Medulla oblongata (tissue), 1 donor: ENCODE data around the gene ACTG1.
"Not testable (repeated sequence)": the region's sequence is repeated elsewhere in the genome, so short reads cannot be mapped to it uniquely, and the experiment has no call there.

Experiments used
- DNase-seq: peaks from one replicate; pipeline ENCODE4 v3.0.0-alpha.2; 2015; ENCODE audit errors: extremely low spot score

The ACTG1 gene

DNA sequence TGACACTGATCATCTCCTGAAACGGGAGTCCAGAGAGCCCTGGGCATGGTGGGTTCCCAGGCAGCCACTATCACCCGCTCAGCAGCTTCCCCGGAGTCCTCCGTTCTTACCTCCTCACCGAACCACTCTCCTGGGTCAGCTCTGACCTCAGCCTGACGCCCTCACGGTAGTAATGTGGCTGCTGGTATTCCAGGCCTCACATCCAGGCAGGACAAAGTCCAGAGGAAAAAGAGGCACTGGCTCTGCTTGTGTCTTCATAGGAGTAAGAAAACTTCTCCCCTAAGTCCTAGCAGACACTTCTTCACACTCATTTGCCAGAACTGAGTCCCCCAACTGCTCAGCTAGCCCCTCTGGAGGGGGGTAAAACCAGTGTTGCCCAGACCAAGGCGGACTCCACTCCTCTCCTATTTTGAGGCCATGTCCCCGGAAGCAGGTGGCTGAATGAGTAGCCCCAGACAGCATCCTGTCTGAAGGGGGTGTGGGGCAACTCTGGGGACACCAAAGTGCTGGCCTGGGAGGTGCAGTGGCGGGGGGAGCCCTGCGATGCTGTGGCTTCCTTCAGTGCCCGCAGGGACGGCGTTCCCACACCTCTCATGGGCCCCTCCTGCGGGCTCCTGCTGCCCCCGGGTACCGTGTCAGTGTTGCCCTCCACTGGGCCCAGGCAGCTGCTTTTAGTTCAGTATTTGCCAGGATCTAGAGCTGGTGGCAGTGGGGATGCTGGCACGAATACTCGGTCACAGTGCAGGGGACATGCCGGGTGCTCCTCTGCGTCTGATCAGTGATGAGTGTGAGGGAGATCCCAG lies 20.9 kb upstream of the ACTG1 start:
- DNase-seq, result no peak

DNA sequence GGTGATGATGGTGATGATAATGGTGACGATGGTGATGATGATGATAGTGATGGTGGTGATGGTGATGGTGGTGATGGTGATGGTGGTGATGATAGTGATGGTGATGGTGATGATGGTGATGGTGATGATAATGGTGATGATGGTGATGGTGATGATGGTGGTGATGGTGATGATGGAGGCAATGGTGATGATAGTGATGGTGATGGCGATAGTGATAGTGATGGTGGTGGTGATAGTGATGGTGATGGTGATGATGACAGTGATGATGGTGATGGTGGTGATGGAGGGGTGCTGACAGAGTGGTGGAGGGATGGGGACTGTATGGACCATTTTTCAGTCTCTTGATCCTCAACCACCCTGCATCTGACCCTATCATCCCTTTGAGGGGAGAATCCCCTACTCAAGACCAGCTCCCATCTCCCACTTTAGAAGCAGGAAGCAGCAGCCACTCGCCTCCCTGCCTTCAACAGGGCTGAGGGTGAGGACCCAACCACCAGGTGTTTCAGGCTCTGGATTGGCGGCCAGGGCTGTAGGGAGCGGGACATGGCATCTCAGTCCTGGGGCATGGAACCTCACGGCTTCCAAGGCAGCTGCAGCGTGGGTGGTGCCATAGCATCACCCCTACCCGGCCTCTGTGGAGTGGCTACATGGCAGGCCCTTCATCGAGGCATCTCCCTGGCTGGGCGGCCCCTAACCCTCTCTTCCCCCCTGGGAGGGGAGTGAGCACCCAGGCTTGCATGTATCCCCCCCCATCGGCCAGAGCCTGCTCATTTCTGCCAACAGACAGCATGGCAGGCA lies 20.1 kb upstream of the ACTG1 start:
- no peak for DNase-seq

DNA sequence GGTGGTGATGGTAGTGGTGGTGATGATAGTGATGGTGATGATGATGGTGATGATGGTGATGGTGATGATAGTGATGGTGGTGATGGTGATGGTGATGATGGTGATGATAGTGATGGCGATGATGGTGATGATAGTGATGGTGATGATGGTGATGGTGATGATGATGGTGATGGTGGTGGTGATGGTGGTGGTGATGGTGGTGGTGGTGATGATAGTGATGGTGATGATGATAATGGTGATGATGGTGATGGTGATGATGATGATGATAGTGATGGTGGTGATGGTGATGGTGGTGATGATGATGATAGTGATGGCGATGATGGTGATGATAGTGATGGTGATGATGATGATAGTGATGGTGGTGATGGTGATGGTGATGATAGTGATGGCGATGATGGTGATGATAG lies 19.4 kb upstream of the ACTG1 start:
- not testable (repeated sequence) for DNase-seq

DNA sequence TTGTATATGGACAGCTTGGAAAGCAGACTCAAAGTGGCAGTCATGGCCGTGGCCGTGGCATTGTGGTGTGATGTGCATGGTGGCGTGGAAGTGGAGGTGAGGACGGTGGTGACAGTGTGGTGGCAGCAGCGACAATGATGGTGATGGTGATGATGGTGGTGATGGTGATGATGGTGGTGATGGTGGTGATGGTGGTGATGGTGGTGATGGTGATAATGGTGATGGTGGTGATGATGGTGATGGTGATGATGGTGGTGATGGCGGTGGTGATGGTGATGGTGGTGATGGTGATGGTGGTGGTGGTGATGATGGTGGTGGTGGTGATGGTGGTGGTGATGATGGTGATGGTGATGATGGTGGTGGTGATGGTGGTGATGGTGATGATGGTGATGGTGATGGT lies 18.4 kb upstream of the ACTG1 start:
- not testable (repeated sequence) for DNase-seq

DNA sequence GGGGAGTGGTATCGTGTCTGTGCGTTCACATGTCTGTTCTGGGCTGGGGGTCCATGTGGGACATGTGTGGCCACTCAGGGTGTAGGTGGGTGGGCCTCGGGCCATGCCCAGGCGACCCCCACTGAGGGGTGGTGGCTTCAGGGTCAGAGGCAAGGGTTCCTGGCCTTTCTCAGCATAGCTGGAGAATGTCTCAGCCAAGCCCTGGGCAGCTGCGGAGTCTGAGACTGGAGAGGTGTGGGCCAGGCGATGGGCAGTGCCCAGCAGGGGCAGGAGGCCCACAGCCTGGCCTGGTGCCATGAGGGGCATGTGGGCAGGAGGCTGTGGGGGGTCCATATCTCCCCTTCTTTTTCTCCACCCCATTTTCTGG lies 16.8 kb upstream of the ACTG1 start:
- no peak for DNase-seq

DNA sequence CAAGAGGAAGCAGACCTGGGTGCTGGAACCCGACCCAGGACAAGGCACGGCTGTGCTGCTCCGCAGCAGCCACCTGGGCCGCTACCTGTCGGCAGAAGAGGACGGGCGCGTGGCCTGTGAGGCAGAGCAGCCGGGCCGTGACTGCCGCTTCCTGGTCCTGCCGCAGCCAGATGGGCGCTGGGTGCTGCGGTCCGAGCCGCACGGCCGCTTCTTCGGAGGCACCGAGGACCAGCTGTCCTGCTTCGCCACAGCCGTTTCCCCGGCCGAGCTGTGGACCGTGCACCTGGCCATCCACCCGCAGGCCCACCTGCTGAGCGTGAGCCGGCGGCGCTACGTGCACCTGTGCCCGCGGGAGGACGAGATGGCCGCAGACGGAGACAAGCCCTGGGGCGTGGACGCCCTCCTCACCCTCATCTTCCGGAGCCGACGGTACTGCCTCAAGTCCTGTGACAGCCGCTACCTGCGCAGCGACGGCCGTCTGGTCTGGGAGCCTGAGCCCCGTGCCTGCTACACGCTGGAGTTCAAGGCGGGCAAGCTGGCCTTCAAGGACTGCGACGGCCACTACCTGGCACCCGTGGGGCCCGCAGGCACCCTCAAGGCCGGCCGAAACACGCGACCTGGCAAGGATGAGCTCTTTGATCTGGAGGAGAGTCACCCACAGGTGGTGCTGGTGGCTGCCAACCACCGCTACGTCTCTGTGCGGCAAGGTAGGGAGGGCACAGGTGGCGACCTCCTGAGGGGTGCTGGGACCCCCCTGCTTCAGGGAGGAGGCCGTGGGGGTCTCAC lies 16.2 kb upstream of the ACTG1 start:
- DNase-seq, result no peak

DNA sequence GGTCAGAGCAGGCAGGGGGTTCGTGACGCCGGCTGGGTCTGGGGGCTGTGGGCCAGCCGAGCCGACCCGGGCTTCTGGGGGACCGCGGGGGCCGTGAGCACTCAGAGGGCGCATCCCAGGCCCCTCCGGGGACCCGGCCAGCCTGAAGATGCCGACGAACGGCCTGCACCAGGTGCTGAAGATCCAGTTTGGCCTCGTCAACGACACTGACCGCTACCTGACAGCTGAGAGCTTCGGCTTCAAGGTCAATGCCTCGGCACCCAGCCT lies 15.7 kb upstream of the ACTG1 start:
- no peak for DNase-seq

DNA sequence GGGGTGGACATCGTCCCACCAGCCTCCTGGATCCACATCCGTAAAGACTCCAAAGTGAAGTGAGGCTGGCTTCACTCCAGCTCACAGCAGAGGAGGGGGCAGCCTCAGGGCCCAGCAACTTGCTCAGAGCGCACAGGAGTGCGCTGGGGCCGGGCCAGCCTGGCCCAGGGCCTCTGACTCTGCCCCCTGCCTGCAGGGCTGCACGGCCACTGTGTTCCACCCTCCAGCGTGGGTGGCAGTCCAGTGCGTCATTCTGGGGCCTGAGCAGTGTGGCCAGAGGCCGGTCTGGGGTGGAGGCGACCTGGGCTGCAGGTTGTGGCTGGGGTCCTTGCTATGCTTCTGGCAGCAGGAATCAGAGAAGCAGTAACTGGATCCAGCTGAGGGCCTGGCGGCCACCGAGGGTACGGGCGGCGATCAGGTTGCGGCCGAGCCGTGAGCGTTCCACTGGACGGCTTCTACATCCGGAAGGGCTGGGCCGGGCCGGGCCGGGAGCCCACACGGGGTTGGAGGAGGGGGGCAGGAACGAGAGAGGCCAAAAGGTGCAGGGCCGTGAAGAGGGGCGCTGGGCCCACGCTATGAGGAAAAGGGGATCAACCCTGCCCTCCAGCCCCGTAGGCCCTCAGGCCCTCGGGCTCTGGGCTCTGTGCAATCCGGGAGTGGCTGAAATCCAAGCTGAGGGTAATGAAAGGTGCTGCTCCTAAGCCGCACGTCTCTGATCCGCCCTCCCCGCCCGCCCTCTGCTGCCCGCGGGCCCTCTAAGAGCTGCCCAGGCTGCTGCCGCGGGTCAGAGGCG lies 15.2 kb upstream of the ACTG1 start, which contains the start of gene FSCN2:
Gene FSCN2 (plus strand): TSS at position 787 of the 793 bp plus-strand sequence. CDS start 155 bp downstream, outside the sequence.
- DNase-seq, result no peak

DNA sequence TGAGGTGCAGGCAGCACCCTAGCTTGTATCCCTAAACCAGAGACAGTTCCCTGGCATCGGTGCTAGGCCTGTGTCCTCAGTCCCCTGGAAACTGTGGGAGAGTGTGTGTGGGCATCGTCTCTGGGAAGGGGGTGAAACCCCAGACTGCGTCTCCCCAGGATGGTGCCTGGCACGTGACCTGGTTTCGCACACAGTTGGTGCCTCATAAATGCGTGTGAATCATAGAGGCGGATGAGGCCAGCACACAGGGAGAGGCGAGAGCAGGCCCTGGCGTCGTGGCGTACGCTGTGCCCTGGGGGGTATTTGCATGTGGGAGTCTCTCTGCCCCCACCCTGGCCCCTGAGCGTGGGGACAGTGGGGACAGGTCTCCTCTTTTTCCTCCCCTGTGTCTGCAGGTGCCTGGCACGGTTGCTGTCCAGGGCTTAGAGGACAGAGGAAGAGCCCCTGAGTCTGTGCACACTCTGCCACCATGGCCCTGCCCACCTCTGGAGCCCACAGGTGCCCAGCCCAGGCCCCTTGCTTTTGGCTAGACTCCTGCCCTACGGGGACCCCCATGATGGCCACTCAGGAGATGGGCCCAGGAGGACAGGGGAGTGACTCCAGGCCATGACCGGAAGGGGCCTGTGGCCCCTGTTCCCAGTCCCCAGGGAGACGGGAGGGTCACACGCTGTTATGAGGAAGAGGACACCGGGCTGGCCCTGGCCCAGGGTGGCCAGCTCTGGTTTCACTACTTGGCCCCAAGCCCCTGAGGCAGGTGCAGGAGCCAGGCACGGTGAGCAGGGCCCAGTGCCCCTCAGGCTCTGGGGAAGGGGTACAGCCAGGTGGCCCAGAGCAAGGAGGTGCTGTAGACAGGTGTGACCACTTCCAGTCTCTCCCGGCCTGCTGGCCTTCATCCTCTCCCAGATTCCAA lies 14.3 kb upstream of the ACTG1 start:
- no peak for DNase-seq

DNA sequence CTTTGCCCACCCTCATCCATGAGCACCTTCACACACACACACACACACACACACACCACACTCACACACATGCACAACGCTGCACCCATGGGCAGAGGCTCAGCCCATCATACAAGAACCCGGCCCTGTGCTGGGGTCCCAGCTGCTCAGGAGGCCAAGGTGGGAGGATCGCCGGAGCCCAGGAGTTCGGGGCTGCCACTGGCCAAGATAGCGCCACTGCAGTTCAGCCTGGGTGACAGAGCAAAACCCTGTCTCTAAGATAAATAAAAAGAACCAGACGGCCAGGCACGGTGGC lies 12.2 kb upstream of the ACTG1 start:
- DNase-seq, result no peak

DNA sequence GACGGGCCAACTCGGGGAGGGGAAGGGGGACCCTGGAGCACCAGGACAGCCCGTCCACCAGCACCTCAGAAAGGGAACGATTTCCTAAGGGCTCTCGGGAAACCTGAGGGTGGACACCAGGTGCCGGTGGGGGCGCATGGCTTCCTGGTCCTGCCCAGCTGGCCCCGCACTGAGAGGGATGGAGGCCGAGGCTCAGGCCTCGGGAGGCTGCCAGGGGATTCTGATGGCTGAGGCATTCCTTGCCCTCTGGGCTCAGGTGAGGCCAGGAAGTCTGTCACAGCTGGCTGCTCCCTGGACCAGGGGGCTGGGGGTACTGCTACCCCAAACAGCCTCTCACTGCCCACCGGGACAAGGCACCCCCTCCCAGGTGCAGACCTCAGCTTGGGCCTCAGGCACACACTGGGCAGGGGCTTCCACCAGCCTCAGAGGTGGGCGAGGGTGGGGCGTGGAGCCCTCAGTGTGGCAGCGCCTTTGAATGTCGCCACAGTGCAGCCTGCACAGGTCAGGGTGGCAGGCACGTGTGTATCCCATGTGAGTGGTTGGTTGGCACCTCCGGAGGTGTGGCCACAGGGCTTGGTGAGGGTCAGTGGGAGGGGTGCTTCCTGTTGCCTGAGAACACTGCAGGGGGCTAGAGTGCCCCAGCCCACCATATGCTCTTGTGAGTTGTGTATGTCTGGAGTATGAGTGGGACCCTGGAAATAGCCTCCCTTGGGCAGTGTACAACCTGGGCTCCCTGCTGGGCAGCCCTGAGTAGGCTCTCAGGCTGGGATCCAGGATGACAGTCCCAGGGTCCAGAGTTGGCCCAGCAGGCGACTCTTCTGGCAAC lies 11.7 kb upstream of the ACTG1 start:
- DNase-seq, result no peak

DNA sequence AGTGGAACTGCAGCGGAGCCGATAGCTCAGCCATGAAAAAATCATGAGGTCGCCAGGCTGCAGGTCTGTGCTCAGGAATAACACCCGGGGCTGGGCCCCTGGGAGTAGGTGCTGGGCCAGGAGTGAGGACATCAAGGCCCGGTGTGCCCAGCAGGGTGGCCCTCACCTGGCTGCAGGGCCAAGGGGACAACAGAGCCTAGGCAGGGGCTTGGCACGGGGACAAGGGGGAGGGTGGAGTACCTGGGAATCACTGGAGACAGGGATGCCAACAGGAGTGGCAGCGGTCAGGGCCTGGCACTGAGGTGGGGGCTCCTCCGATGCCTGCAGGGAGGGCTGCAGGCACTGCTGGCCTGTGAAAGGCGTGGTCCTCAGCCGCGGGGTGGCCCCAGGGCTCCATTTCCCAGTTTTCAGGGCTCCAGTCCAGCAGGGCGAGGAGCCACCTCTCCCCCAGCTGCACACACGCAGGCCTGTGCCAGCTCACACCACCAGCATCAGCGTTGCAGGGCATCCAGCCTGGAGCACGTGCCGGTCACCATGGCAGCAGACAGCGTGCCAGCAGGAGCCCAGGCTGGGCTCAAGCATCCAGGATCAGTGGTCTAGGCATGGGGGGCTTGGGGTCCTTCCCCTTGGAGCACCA lies 10.9 kb upstream of the ACTG1 start:
- DNase-seq, result no peak

DNA sequence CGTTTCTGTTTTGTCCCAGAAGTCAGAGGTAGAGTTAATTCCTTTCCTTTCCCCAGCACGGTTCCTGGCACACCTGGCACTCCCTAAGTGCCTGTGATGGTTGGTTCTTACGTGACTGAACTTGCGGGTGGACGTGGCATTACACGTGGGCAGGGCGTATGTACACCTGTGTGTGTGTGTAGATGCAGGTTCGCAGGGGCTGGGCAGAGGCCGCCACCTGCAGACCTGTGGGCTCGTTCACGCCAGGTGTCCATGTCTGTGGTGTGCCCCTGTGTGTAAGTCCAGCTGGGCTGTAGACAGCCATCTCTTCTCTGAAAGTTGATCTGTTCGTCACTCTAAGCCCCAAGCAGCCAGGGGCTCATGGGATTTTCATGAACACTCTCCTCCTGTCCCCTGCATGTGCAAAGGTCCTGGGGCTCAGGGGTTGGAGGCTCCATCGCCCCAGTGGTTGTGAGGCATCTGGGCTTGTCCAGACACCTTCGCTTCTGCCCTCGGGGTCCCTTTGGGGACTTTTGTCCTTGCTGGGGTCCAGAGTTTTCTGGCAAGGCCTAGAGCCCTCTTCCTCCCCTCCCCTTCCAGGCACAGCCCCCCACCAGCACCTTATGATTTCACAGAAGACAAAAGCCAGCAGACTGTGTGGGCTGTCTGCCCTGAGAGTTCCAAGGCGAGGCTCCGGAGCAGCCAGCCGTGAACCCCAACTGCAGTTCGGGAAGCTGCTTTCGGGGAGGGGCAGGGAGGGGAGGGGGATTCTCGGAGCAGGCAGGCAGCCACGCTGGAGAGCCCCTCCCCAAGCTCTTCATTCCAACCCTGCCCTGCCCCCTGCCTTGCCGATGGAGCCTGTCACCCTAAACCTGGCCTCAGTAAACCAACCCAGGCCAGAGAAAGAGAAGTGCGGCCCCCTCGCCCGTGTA lies 10.1 kb upstream of the ACTG1 start:
- no peak for DNase-seq

DNA sequence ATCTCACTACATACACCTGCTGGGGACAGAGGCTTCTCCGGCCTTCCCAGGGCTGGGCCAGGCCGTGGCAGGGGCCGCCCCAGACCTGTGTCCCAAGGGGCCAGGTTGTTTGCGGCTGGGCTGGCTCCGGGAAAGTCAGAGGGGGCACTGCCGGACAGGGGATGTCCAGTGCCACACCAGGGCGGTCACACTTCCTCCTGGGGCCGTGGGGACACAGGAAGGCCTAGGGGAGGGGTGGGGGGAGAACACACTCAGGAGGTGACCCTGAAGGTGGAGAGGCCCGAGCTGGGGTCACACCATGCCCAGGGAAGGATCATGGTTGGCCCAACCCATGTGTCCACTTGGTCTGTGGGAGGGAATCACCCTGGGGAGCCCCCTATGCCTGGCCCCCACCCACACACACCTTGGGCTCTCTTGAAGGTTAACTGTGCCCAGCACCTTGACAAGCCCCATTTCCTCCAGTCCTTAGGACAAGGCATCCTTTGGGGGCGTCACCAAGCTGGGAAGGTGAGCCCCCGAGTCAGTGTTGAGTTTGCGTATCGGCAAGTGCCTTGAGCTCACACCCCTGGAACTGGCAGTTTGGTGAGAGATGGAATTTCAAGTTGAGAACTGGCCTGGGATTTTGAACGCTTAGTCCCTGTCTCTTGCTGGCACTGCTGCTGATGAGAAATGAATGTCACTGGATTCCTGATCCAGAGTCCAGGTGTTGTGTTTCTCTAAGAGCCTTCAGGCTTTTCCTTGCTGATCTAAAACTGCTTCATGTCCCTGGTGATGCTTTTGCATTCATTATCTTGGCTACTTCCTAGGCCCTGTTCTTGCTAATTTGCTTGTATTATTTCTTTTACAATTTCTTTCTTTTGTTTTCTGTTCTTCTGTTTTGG lies 7.7 kb upstream of the ACTG1 start:
- DNase-seq, result no peak

DNA sequence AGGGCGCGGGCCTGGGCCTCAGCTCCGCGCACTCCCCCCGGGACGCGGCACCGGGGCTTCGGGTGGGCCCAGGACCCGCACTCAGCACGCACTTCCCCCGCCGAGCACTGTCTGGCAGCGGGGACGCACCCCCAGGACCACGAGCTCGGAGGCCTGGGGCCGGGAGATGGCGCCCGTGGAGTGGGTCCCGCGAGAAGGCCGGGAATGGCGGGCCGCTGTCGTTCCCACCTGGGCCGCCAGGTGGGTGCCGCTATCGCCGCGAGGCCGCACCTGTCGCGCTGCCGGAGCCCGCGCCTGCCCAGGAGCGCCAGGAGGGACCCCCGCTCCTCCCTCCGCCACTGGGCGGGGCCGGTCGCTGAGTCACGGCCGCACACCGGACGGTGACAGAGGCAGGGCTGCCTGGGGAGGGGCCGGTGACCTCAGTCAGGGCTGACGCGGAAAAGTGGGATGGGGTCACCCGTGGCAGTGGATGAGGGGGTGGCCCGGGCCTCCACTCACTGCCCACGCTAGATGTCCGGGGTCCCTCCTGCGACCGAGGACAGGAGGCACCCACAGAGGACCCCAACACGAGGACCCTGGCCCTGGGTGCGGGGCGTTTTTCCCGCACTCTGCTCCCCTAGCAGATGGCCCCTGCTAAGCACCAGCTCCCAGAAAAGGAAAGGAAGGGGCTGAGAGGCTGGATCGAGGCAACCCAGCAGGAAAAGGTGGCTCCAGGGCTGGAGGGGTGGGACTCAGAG lies 6.9 kb upstream of the ACTG1 start:
- DNase-seq, result no peak

DNA sequence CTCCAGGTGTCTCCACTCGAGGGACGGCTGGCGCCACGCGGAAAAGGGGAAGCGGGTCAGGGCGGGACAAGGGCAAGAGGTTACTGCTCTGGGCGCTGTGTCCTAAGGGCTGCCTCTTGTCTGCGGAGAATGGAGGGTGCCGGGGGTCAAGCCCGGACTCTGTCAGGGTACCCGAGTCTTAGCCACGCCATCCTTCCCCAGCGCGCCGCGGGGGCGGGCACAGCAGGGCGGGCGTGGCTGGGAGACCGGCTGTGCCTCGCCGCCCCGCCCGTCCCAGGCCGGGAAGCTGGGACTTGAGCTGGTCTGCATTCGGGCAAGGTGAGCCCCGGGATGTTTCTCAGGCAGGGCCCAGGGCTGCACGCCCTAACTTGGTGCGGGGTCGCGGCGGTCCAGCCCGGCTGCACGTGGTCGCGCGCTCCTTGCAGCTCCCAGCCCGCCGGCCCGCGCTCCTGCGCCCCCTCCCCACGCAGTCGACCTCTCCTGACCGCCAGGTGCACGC lies 6.2 kb upstream of the ACTG1 start:
- no peak for DNase-seq
